HUES6 (cell line): ENCODE data around the gene KRTAP12-3.

Source experiments
- H3K27ac ChIP-seq: 2 replicates; pipeline ENCODE4 v1.7.0; 2013; ENCODE audit warnings: low read depth, mild to moderate bottlenecking, low read length, inconsistent platforms
- H3K27me3 ChIP-seq: 2 replicates; pipeline ENCODE4 v1.6.1; 2013; ENCODE audit warnings: low read length; ENCODE audit not compliant: control insufficient read depth, insufficient read depth
- H3K36me3 ChIP-seq: 2 replicates; pipeline ENCODE4 v1.6.1; 2013; ENCODE audit warnings: low read length; ENCODE audit not compliant: control insufficient read depth, insufficient read depth
- H3K4me1 ChIP-seq: 2 replicates; pipeline ENCODE4 v1.6.1; 2013; ENCODE audit warnings: low read length; ENCODE audit not compliant: control insufficient read depth, insufficient read depth
- H3K4me3 ChIP-seq: 2 replicates; pipeline ENCODE4 v1.5.1; 2013; ENCODE audit warnings: low read depth, low read length
- H3K9ac ChIP-seq: one replicate; pipeline ENCODE4 v1.6.1; 2013; ENCODE audit warnings: mild to moderate bottlenecking, low read length
- H3K9me3 ChIP-seq: 2 replicates; pipeline ENCODE4 v1.6.1; 2013; ENCODE audit warnings: low read depth, low read length; ENCODE audit not compliant: control insufficient read depth, insufficient read depth

KRTAP12-3 gene

GRCh38 chr21:44697811-44698734 lies 40.3 kb downstream of the KRTAP12-3 start:
- peaks cover 64% of the 10 kb centered on the region for H3K4me1 ChIP-seq
- no peaks in the 10 kb centered on the region; the same call in 1 of the 2 replicates for H3K27me3 ChIP-seq

GRCh38 chr21:44699502-44700001 lies 41.8 kb downstream of the KRTAP12-3 start:
- H3K27ac ChIP-seq, result no peak overlapping the region
- H3K36me3 ChIP-seq, result no peaks in the 10 kb centered on the region

More at GRCh38 chr21:44697811-44698734, 40.3 kb downstream of the KRTAP12-3 start:
- no peaks in the 10 kb centered on the region for H3K36me3 ChIP-seq
- peak overlapping the region; percentile 32; the same call in 1 of the 2 replicates for H3K4me3 ChIP-seq
- H3K27ac ChIP-seq, result peak overlapping the region; percentile 29; the same call in 1 of the 2 replicates
- H3K9ac ChIP-seq, result peak overlapping the region; percentile 25
- H3K9me3 ChIP-seq, result peaks cover 7% of the 10 kb centered on the region; the same call in 1 of the 2 replicates

DNA sequence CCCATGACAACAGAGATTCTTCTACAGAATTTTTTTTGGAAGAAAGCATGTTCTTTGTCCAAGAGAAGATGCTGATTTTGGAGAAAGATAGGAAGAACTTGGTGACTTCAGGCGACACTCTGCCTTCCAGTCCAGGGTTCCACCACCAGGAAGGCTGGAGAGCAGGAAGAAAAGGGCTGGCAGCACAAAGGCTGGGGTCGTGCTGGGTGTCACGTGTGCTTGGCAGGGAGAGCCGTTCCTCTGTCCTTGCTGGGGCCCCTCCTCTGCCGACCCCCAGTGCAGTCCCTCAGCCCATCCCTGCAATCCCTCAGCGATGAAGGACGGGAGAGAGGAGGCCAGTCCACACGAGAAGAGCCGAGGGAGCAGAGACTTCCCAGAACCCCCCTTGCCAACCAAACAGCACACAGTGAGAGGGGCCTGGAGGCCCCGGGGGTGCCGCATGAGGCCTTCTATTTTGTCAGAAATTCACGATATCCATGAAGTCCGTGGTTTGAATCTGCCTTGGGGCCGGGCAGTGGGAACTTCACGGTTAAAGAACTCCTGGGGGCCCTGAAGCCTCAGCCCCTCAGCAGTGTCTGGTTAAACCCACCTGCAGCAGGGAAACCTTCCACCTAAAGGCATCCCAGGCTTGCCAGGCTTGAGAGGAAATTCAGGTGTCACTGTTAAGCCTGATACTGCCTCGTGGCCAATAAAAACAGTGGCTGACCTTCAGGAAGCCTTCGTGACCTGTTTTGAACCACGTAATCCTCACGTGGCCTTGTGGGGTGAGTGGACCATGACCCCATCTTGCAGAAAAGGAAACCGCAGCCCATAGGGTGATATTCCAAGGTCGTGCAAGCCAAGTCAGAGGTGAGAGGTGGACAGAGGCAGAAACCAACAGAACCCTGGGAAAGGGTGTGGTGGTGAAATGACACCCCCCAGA lies 42.6 kb downstream of the KRTAP12-3 start:
- H3K4me1 ChIP-seq, result peaks cover 76% of the 10 kb centered on the region
- no peaks in the 10 kb centered on the region for H3K36me3 ChIP-seq
- H3K4me3 ChIP-seq, result no peak overlapping the region
- H3K9ac ChIP-seq, result no peak overlapping the region
- no peaks in the 10 kb centered on the region for H3K9me3 ChIP-seq
- H3K27me3 ChIP-seq, result peaks cover 14% of the 10 kb centered on the region; the same call in 1 of the 2 replicates
- no peak overlapping the region for H3K27ac ChIP-seq

More at GRCh38 chr21:44699502-44700001, 41.8 kb downstream of the KRTAP12-3 start:
- Histone ChIP-seq H3K4me1 (peaks cover 79% of the 10 kb centered on the region), H3K27me3 (peaks cover 11% of the 10 kb centered on the region; the same call in 1 of the 2 replicates), H3K4me3 (no peak overlapping the region), H3K9me3 (no peaks in the 10 kb centered on the region), H3K9ac (no peak overlapping the region)

DNA sequence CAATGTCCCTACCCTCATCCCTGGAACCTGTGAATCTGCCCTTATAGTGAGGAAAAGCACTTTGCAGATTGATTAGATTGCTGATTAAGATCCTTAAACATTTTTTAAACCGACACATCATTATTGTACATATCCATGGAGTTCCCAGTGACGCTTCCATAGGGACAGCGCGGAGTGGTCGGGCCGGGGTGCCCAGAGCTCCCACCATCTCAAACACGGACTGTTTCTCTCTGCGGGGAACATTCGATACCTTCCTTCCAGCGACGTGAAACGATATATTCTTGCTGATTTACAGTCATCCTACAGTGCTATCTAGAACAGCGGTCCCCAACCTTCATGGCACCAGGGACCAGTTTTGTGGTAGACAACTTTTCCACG lies 43.3 kb downstream of the KRTAP12-3 start:
- H3K4me1 ChIP-seq, result peaks cover 71% of the 10 kb centered on the region
- no peak overlapping the region for H3K27ac ChIP-seq
- H3K4me3 ChIP-seq, result no peak overlapping the region

GRCh38 chr21:44701541-44701940 lies 43.8 kb downstream of the KRTAP12-3 start:
- Histone ChIP-seq H3K36me3 (no peaks in the 10 kb centered on the region), H3K9ac (peak overlapping the region; percentile 83), H3K4me1 (peaks cover 75% of the 10 kb centered on the region), H3K9me3 (no peaks in the 10 kb centered on the region), H3K4me3 (peak overlapping the region; percentile 14; the same call in 1 of the 2 replicates), H3K27ac (no peak overlapping the region), H3K27me3 (peaks cover 22% of the 10 kb centered on the region)

More for the DNA sequence above, 43.3 kb downstream of the KRTAP12-3 start:
- H3K9ac ChIP-seq, result no peak overlapping the region
- H3K9me3 ChIP-seq, result no peaks in the 10 kb centered on the region
- H3K36me3 ChIP-seq, result no peaks in the 10 kb centered on the region
- peaks cover 17% of the 10 kb centered on the region for H3K27me3 ChIP-seq

GRCh38 chr21:44702111-44702972 lies 44.6 kb downstream of the KRTAP12-3 start:
- H3K36me3 ChIP-seq, result no peaks in the 10 kb centered on the region
- peak overlapping the region; percentile 83 for H3K9ac ChIP-seq
- peak overlapping the region; percentile 45; the same call in 1 of the 2 replicates for H3K4me3 ChIP-seq
- no peaks in the 10 kb centered on the region for H3K9me3 ChIP-seq
- H3K4me1 ChIP-seq, result peaks cover 70% of the 10 kb centered on the region
- H3K27me3 ChIP-seq, result peaks cover 29% of the 10 kb centered on the region
- peak overlapping the region; percentile 85; the same call in 1 of the 2 replicates for H3K27ac ChIP-seq

GRCh38 chr21:44702973-44703730 lies 45.4 kb downstream of the KRTAP12-3 start:
- Histone ChIP-seq H3K4me1 (peaks cover 69% of the 10 kb centered on the region), H3K36me3 (no peaks in the 10 kb centered on the region), H3K9me3 (no peaks in the 10 kb centered on the region), H3K27me3 (peaks cover 36% of the 10 kb centered on the region), H3K9ac (peak overlapping the region; percentile 83), H3K27ac (peak overlapping the region; percentile 85; the same call in 1 of the 2 replicates), H3K4me3 (peak overlapping the region; percentile 45; the same call in 1 of the 2 replicates)

- Histone ChIP-seq H3K27ac (peak overlapping the region; percentile 85), H3K4me3 (peak overlapping the region; percentile 45), H3K9ac (peak overlapping the region; percentile 83), H3K27me3 (peaks cover 44% of the 10 kb centered on the region), H3K9me3 (no peaks in the 10 kb centered on the region), H3K4me1 (peaks cover 71% of the 10 kb centered on the region), H3K36me3 (no peaks in the 10 kb centered on the region)
Observed at GRCh38 chr21:44703731-44704635, 46.3 kb downstream of the KRTAP12-3 start.

GRCh38 chr21:44704636-44705001 lies 46.9 kb downstream of the KRTAP12-3 start:
- Histone ChIP-seq H3K9me3 (no peaks in the 10 kb centered on the region), H3K9ac (peak overlapping the region; percentile 83), H3K36me3 (no peaks in the 10 kb centered on the region), H3K4me1 (peaks cover 74% of the 10 kb centered on the region), H3K27ac (peak overlapping the region; percentile 85; the same call in 1 of the 2 replicates), H3K27me3 (peaks cover 51% of the 10 kb centered on the region), H3K4me3 (peak overlapping the region; percentile 45)
